ENCODE measurements around the gene PHLPP1.
A peak's percentile ranks its signal among the peaks of the same experiment; 100 is the strongest.

Gene PHLPP1

DNA sequence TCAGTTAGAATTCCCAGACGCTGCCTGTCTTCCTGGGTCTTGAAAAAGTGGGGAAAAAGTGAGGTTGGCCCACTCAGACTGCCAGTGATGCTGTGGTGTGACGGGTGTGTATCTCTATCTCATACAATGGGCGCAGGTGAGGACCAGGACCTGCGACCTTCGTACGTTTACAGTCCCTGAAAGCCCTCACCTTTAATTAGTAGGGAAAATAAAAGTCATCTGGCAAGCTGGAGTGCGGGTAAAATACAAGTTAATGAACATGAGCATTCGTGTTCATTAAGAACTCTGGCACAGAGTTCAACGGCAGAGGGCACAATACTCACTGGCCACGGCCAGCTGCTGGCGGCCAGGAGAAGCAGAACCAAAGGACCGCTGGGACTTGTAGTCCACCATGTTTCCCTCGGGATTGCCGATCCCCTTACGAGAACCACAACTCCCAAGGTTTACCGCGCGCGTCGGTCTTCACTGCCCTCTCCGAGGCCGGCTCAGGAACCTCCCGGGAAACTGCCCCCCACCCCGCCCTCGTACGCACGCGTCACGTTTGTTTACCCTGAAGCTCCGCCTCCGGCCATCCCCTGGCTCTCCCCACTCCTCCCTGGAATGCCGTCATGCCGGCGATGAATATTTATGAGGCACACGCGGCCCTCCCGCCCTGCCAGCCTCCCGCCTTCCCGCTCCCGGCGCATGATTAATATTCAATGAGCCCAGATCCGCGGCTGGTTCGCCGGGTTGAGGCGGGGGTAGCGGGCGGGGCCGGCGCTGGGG is 488 bp upstream of the PHLPP1 start:
- TF ChIP-seq, protein P1, sequence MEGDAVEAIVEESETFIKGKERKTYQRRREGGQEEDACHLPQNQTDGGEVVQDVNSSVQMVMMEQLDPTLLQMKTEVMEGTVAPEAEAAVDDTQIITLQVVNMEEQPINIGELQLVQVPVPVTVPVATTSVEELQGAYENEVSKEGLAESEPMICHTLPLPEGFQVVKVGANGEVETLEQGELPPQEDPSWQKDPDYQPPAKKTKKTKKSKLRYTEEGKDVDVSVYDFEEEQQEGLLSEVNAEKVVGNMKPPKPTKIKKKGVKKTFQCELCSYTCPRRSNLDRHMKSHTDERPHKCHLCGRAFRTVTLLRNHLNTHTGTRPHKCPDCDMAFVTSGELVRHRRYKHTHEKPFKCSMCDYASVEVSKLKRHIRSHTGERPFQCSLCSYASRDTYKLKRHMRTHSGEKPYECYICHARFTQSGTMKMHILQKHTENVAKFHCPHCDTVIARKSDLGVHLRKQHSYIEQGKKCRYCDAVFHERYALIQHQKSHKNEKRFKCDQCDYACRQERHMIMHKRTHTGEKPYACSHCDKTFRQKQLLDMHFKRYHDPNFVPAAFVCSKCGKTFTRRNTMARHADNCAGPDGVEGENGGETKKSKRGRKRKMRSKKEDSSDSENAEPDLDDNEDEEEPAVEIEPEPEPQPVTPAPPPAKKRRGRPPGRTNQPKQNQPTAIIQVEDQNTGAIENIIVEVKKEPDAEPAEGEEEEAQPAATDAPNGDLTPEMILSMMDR (IDR thresholded peaks at IDR 0.05): peak; percentile 85

DNA sequence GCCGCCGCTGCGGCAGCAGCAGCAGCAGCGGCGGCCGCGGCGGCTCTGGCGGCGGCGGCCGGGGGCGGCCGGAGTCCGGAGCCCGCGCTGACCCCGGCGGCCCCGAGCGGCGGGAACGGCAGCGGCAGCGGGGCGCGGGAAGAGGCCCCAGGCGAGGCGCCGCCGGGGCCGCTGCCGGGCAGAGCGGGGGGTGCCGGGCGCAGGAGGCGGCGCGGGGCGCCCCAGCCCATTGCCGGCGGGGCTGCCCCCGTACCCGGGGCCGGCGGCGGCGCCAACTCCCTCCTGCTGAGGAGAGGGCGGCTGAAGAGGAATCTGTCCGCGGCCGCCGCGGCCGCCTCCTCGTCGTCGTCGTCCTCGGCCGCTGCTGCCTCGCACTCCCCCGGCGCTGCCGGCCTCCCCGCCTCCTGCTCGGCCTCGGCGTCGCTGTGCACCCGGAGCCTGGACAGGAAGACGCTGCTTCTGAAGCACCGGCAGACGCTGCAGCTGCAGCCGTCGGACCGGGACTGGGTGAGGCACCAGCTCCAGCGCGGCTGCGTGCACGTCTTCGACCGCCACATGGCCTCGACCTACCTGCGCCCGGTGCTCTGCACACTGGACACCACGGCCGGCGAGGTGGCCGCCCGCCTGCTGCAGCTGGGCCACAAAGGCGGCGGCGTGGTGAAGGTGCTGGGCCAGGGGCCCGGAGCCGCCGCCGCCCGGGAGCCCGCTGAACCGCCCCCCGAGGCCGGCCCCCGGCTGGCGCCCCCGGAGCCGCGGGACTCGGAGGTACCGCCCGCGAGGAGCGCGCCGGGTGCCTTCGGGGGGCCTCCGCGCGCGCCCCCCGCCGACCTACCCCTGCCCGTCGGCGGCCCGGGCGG is 646 bp downstream of the PHLPP1 start:
- TF ChIP-seq, protein P1 (IDR thresholded peaks at IDR 0.05): no peak

DNA sequence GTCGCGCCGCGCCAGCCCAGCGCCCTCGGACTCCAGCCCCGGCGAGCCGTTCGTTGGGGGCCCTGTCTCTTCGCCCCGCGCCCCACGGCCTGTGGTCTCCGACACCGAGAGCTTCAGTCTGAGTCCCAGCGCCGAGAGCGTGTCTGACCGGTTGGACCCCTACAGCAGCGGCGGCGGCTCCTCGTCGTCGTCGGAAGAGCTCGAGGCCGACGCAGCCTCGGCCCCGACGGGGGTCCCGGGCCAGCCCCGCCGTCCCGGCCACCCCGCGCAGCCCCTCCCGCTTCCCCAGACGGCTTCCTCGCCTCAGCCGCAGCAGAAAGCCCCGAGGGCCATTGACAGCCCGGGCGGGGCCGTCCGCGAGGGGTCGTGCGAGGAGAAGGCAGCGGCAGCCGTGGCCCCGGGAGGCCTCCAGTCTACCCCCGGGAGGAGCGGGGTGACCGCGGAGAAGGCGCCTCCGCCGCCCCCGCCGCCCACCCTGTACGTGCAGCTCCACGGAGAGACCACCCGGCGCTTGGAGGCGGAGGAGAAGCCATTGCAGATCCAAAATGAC is 1.4 kb downstream of the PHLPP1 start:
- TF ChIP-seq, protein P1 (IDR thresholded peaks at IDR 0.05): no peak

DNA sequence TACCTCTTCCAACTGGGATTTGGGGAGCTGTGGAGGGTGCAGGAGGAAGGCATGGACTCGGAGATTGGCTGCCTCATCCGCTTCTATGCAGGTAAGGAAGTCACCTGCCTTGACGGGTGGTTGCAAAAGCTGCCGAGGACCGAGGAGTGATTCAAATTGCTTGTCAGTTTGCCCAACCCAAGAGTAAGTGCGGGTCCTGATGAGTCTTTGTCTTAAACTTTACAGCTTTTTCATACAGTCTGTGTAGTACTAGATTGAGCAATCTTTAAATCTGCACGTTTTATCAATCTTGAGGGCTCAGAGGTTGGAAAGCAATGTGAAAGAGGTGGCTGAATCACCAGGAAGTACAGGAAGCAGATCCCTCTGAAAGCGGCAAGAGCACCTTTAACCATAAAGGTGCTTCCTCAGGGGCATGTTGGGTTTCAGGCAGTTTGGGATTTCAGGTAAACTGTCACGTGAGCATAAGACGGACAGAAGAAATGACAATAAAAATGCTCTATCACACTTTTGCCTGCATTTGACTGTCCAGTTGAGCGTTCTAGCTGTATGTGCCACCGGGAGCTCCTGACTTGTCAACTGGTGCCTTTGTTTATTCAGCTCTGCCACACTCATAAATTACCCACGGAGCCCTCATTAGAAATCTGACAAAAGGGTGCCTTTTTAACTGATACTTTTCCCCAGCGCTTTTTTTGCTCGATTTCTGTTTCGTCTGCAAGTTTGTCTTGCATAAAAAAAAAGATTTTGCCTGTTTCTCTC is 2.0 kb downstream of the PHLPP1 start:
- TF ChIP-seq, protein P1 (IDR thresholded peaks at IDR 0.05): no peak

DNA sequence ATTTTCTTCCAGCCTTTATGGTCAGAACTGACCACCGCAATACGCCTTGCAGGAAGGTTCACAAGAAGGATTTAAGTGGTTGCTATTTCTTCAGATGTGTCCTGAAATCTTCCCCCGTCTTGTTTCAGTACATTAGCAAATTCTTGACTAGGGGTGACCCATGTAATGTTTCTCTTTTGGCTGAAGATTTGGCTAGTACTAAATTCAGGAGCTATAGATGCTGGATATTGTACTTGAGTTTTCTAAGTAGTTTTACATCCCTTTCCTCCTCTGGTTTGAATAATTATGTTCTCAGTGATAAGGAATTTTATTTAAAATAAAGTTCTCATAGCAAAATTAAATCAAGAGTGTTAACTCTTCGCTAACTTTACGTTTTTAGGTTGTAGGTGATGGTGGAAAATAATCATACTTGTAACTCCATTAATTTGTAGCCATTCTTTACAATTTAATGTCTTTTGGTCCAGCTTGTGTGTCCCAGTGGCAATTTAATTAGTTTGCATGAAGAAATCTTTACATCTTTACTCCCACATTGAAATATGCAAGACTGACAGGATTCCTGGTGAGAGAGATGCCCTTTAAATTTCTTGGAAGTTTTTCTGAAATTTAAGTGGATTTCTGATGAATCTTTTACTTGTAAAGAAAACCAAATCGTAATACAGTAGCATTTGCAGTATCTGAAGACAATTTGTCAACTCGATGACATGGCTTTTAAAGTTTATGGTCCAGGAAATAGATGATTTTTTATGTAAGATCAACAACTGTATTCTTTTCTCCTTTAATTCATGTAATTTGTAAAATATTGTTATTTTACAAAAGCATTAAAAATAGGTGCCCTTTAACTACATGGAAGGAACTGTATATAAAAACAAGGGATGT is 2.8 kb downstream of the PHLPP1 start:
- TF ChIP-seq, protein P1 (IDR thresholded peaks at IDR 0.05): no peak

- TF ChIP-seq, protein P1 (IDR thresholded peaks at IDR 0.05): no peak
Measured at GRCh38 chr18:62720048-62720447, 4.7 kb downstream of the PHLPP1 start.

All from LNCAP (cell line).